ENCODE results near the gene CHD8. TPM values are rescaled to one million over a fixed set of nuclear protein-coding genes. Genes with fewer than 3 reads are reported as not detected.
"Not testable (repeated sequence)": the region's sequence is repeated elsewhere in the genome, so short reads cannot be mapped to it uniquely, and the experiment has no call there.

The CHD8 gene
- total and polyA plus RNA-seq, 5 donors from 2014 or later, result 15.3 to 142 (median 24.2) TPM

GRCh38 chr14:21454843-21455544 is 929 bp downstream of the CHD8 start:
- H3K27me3 Mint-ChIP-seq, result no peaks in the 10 kb centered on the region
- peak in 2 of 3 donors; percentile 22 to 34 for DNase-seq
- no peak for ATAC-seq (ENCODE audit: low read depth in 2 of 2)
- Histone ChIP-seq H3K4me1 (ENCODE audit: control insufficient read depth, insufficient read depth, low read length, poor library complexity, severe bottlenecking) (peaks cover 51% of the 10 kb centered on the region), H3K9me3 (ENCODE audit: control insufficient read depth in 2 of 2, low read length in 2 of 2) (no peaks in the 10 kb centered on the region), H3K36me3 (ENCODE audit: control insufficient read depth, insufficient read depth, low read length) (peaks cover 6% of the 10 kb centered on the region), H3K4me3 (ENCODE audit: low read depth, low read length) (peak overlapping the region; percentile 93), H3K27ac (ENCODE audit: insufficient read depth, low read length, poor library complexity, severe bottlenecking) (peak overlapping the region; percentile 95), H3K27me3 (ENCODE audit: control insufficient read depth, insufficient read depth, low read length) (no peaks in the 10 kb centered on the region)
- H3K27ac Mint-ChIP-seq, result peak overlapping the region; percentile 99 to 100 (median 100)
- peak overlapping the region; percentile 86 to 99 (median 98) for H3K4me3 Mint-ChIP-seq
- peaks cover 24 to 59% (median 41%) of the 10 kb centered on the region in 4 donors for H3K4me1 Mint-ChIP-seq
- peaks cover 9% of the 10 kb centered on the region for H3K36me3 Mint-ChIP-seq
- no peaks in the 10 kb centered on the region for H3K9me3 Mint-ChIP-seq

DNA sequence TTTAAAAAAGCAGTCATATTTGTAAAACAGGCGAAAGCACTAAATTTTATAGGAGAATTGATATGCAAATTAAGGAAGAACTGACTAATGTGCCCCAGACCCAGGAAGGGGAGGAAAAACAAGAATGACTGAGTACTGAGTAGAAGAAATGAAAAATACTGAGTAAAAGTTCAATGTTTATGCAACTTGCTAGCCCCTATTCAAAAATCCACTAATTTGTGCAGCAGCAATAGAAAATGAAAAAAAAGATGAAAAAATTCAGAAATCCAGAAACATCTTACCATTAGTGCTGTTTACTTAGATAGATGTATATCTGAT is 6.1 kb downstream of the CHD8 start:
- no peak for ATAC-seq (ENCODE audit: low read depth in 2 of 2)

DNA sequence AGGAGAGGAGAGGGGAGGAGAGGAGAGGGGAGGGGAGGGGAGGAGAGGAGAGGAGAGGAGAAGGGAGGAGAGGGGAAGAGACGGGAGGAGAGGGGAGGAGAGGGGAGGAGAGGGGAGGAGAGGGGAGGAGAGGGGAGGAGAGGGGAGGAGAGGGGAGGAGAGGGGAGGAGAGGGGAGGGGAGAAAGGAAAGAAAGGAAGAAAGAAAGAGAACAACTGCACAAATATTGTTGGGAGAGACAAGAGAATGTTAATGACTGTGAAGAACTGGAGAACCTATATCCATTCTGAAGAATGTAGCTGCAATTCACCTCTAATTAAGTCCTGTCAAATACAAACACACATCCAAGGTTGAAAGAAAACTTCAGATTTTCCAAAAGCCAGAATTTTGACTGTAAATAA is 13.3 kb downstream of the CHD8 start:
- H3K36me3 ChIP-seq (ENCODE audit: control insufficient read depth, insufficient read depth, low read length); H3K27me3 ChIP-seq (ENCODE audit: control insufficient read depth, insufficient read depth, low read length); H3K27me3 Mint-ChIP-seq; ATAC-seq (ENCODE audit: low read depth in 2 of 2); H3K27ac ChIP-seq (ENCODE audit: insufficient read depth, low read length, poor library complexity, severe bottlenecking); H3K9me3 Mint-ChIP-seq; H3K4me1 ChIP-seq (ENCODE audit: control insufficient read depth, insufficient read depth, low read length, poor library complexity, severe bottlenecking); H3K4me3 Mint-ChIP-seq; H3K4me3 ChIP-seq (ENCODE audit: low read depth, low read length); H3K27ac Mint-ChIP-seq; DNase-seq; H3K9me3 ChIP-seq (ENCODE audit: control insufficient read depth in 2 of 2, low read length in 2 of 2): not testable (repeated sequence)
- peaks cover 11% of the 10 kb centered on the region for H3K36me3 Mint-ChIP-seq
- peaks cover 39 to 69% (median 48%) of the 10 kb centered on the region in 4 donors for H3K4me1 Mint-ChIP-seq

More for the DNA sequence above, 6.1 kb downstream of the CHD8 start:
- Histone ChIP-seq H3K27me3 (ENCODE audit: control insufficient read depth, insufficient read depth, low read length) (no peaks in the 10 kb centered on the region), H3K9me3 (ENCODE audit: control insufficient read depth in 2 of 2, low read length in 2 of 2) (no peaks in the 10 kb centered on the region), H3K27ac (ENCODE audit: insufficient read depth, low read length, poor library complexity, severe bottlenecking) (peak overlapping the region; percentile 57), H3K4me1 (ENCODE audit: control insufficient read depth, insufficient read depth, low read length, poor library complexity, severe bottlenecking) (peaks cover 60% of the 10 kb centered on the region), H3K4me3 (ENCODE audit: low read depth, low read length) (peak overlapping the region; percentile 53), H3K36me3 (ENCODE audit: control insufficient read depth, insufficient read depth, low read length) (no peaks in the 10 kb centered on the region)
- Mint-ChIP-seq H3K27me3 (no peaks in the 10 kb centered on the region), H3K27ac (peak overlapping the region in 2 of 3 donors; percentile 3 to 57), H3K4me1 (peaks cover 44 to 79% (median 56%) of the 10 kb centered on the region in 4 donors), H3K4me3 (peak overlapping the region; percentile 3 to 54 (median 26)), H3K9me3 (no peaks in the 10 kb centered on the region), H3K36me3 (peaks cover 12% of the 10 kb centered on the region)
- no peak for DNase-seq

DNA sequence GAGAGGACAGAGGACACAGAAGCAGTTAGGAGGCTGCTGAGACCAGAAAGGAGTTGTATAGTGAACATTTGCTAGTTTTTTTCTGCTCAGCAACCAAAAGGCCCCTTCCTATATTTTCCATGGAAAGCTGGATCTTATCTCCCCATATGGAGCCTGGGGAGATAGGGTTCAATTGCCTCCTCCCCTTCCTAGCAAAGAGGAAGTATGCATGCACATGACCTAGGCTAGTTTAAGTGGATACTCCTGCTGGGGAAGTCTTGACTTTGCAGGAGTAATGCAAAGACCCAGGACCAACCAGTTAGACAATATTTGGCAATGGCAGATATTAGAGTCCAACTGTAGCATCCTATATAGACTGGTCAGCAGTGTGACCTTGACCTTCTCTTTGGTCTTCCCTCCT is 15.1 kb downstream of the CHD8 start:
- no peak overlapping the region for H3K4me3 ChIP-seq (ENCODE audit: low read depth, low read length)
- no peaks in the 10 kb centered on the region for H3K36me3 ChIP-seq (ENCODE audit: control insufficient read depth, insufficient read depth, low read length)
- Mint-ChIP-seq H3K4me1 (peaks cover 33 to 71% (median 48%) of the 10 kb centered on the region in 4 donors), H3K27me3 (no peaks in the 10 kb centered on the region), H3K9me3 (no peaks in the 10 kb centered on the region), H3K27ac (peak overlapping the region in 1 of 3 donors; percentile 78), H3K36me3 (peaks cover 3% of the 10 kb centered on the region), H3K4me3 (no peak overlapping the region)
- no peaks in the 10 kb centered on the region for H3K9me3 ChIP-seq (ENCODE audit: control insufficient read depth in 2 of 2, low read length in 2 of 2)
- H3K27me3 ChIP-seq (ENCODE audit: control insufficient read depth, insufficient read depth, low read length), result no peaks in the 10 kb centered on the region
- DNase-seq, result no peak
- no peak overlapping the region for H3K27ac ChIP-seq (ENCODE audit: insufficient read depth, low read length, poor library complexity, severe bottlenecking)
- no peak for ATAC-seq (ENCODE audit: low read depth in 2 of 2)
- peaks cover 19% of the 10 kb centered on the region for H3K4me1 ChIP-seq (ENCODE audit: control insufficient read depth, insufficient read depth, low read length, poor library complexity, severe bottlenecking)

- H3K9me3 ChIP-seq (ENCODE audit: control insufficient read depth in 2 of 2, low read length in 2 of 2), result no peaks in the 10 kb centered on the region
- ATAC-seq (ENCODE audit: low read depth in 2 of 2) (peak; percentile 99 to 100), DNase-seq (peak; percentile 99)
- H3K4me3 Mint-ChIP-seq, result peak overlapping the region; percentile 98 to 99 (median 98)
- no peaks in the 10 kb centered on the region for H3K27me3 Mint-ChIP-seq
- H3K9me3 Mint-ChIP-seq, result no peaks in the 10 kb centered on the region
- peaks cover 31% of the 10 kb centered on the region for H3K4me1 ChIP-seq (ENCODE audit: control insufficient read depth, insufficient read depth, low read length, poor library complexity, severe bottlenecking)
- no peaks in the 10 kb centered on the region for H3K27me3 ChIP-seq (ENCODE audit: control insufficient read depth, insufficient read depth, low read length)
- H3K4me3 ChIP-seq (ENCODE audit: low read depth, low read length), result peak overlapping the region; percentile 82
- H3K36me3 ChIP-seq (ENCODE audit: control insufficient read depth, insufficient read depth, low read length), result peaks cover 2% of the 10 kb centered on the region
- H3K36me3 Mint-ChIP-seq, result peaks cover 15% of the 10 kb centered on the region
- peak overlapping the region; percentile 99 for H3K27ac Mint-ChIP-seq
- H3K27ac ChIP-seq (ENCODE audit: insufficient read depth, low read length, poor library complexity, severe bottlenecking), result peak overlapping the region; percentile 84
- H3K4me1 Mint-ChIP-seq, result peaks cover 40 to 82% (median 61%) of the 10 kb centered on the region in 4 donors
Measured at GRCh38 chr14:21437063-21437901, 18.6 kb downstream of the CHD8 start.

GRCh38 chr14:21436567-21437062 is 19.3 kb downstream of the CHD8 start:
- DNase-seq (no peak), ATAC-seq (ENCODE audit: low read depth in 2 of 2) (peak; percentile 2 to 6)
- Histone ChIP-seq H3K9me3 (ENCODE audit: control insufficient read depth in 2 of 2, low read length in 2 of 2) (no peaks in the 10 kb centered on the region), H3K36me3 (ENCODE audit: control insufficient read depth, insufficient read depth, low read length) (peaks cover 5% of the 10 kb centered on the region), H3K27ac (ENCODE audit: insufficient read depth, low read length, poor library complexity, severe bottlenecking) (peak overlapping the region; percentile 84), H3K4me3 (ENCODE audit: low read depth, low read length) (peak overlapping the region; percentile 82), H3K27me3 (ENCODE audit: control insufficient read depth, insufficient read depth, low read length) (no peaks in the 10 kb centered on the region), H3K4me1 (ENCODE audit: control insufficient read depth, insufficient read depth, low read length, poor library complexity, severe bottlenecking) (peaks cover 31% of the 10 kb centered on the region)
- Mint-ChIP-seq H3K9me3 (no peaks in the 10 kb centered on the region), H3K27me3 (no peaks in the 10 kb centered on the region), H3K36me3 (peaks cover 14% of the 10 kb centered on the region), H3K4me1 (peaks cover 35 to 78% (median 58%) of the 10 kb centered on the region in 4 donors), H3K27ac (peak overlapping the region; percentile 99), H3K4me3 (peak overlapping the region; percentile 98 to 99 (median 98))

DNA sequence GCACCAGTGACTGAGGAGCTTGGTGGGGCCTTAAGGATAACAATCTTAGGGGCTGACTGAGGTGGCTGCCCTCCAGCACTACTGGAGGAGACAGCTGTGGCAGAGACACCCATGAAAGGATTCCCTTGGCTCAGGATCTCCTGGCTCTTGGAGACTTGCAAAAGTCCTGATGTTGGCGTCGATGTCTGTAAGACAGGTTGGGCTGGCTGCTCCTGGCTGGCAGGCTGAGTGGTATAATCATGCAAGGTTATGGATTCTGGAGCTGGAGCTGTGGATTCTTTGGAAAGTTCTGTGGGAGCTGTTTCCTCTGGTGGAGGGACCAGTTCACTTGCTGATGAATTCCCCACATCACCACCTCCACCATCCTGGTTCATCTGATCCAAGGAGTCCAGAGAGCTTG is 24.8 kb downstream of the CHD8 start:
- no peak overlapping the region for H3K27ac Mint-ChIP-seq
- ATAC-seq (ENCODE audit: low read depth in 2 of 2), result no peak

More for the DNA sequence above, 24.8 kb downstream of the CHD8 start:
- Histone ChIP-seq H3K36me3 (ENCODE audit: control insufficient read depth, insufficient read depth, low read length) (peaks cover 58% of the 10 kb centered on the region), H3K27ac (ENCODE audit: insufficient read depth, low read length, poor library complexity, severe bottlenecking) (no peak overlapping the region), H3K4me3 (ENCODE audit: low read depth, low read length) (no peak overlapping the region), H3K9me3 (ENCODE audit: control insufficient read depth in 2 of 2, low read length in 2 of 2) (no peaks in the 10 kb centered on the region), H3K4me1 (ENCODE audit: control insufficient read depth, insufficient read depth, low read length, poor library complexity, severe bottlenecking) (peaks cover 14% of the 10 kb centered on the region), H3K27me3 (ENCODE audit: control insufficient read depth, insufficient read depth, low read length) (no peaks in the 10 kb centered on the region)
- Mint-ChIP-seq H3K4me3 (no peak overlapping the region), H3K36me3 (peaks cover 48% of the 10 kb centered on the region), H3K27me3 (no peaks in the 10 kb centered on the region), H3K9me3 (no peaks in the 10 kb centered on the region), H3K4me1 (peaks cover 20 to 54% (median 44%) of the 10 kb centered on the region in 4 donors)
- DNase-seq, result no peak

Data from CD4-positive, CD25-positive, alpha-beta regulatory T cell (primary cell).